Neural progenitor cell (in vitro differentiated cells): ENCODE measurements around the gene PDIA5. TPM values are rescaled to one million over a fixed set of nuclear protein-coding genes. Genes with fewer than 3 reads are reported as not detected.

Experiments used
- DNase-seq: peaks from one replicate; pipeline ENCODE4 v3.0.0-alpha.2; 2016; ENCODE audit warnings: low spot score
- H2AFZ ChIP-seq: fragments of 200-600 bp; sonication (generic); replicated peaks from 2 replicates; pipeline ENCODE4 v1.6.1; 2016; ENCODE audit warnings: antibody characterized with exemption
- H3F3A ChIP-seq: fragments of 200-600 bp; sonication (generic); 2 replicates; pipeline ENCODE4 v1.6.1; 2016; ENCODE audit warnings: antibody characterized with exemption, low read depth
- H3K27ac ChIP-seq: fragments of 200-600 bp; sonication (generic); 2 replicates; pipeline ENCODE4 v1.5.1; 2016; ENCODE audit warnings: mild to moderate bottlenecking
- H3K27me3 ChIP-seq: fragments of 200-600 bp; sonication (generic); 2 replicates; pipeline ENCODE4 v1.6.1; 2016; ENCODE audit warnings: mild to moderate bottlenecking, moderate library complexity
- H3K36me3 ChIP-seq: fragments of 200-600 bp; sonication (generic); 2 replicates; pipeline ENCODE4 v1.5.1; 2016
- H3K4me1 ChIP-seq: fragments of 200-600 bp; sonication (generic); 2 replicates; pipeline ENCODE4 v1.6.1; 2016; ENCODE audit warnings: mixed run types
- H3K4me2 ChIP-seq: fragments of 200-600 bp; sonication (generic); 2 replicates; pipeline ENCODE4 v1.6.1; 2016
- H3K4me3 ChIP-seq: fragments of 200-600 bp; sonication (generic); 2 replicates; pipeline ENCODE4 v1.5.1; 2016
- H3K79me2 ChIP-seq: fragments of 200-600 bp; sonication (generic); 2 replicates; pipeline ENCODE4 v1.6.1; 2016; ENCODE audit warnings: low read depth
- H3K9ac ChIP-seq: fragments of 200-600 bp; sonication (generic); 2 replicates; pipeline ENCODE4 v1.6.1; 2016
- H3K9me3 ChIP-seq: fragments of 200-600 bp; sonication (generic); 2 replicates; pipeline ENCODE4 v1.5.1; 2016; ENCODE audit warnings: low read depth
- H4K20me1 ChIP-seq: fragments of 200-600 bp; sonication (generic); 2 replicates; pipeline ENCODE4 v1.6.1; 2016; ENCODE audit warnings: low read depth
- H3K27ac Mint-ChIP-seq: 3 replicates; pipeline ENCODE4 v1.8.0; 2021; ENCODE audit warnings: mixed read lengths
- H3K27me3 Mint-ChIP-seq: 2 replicates; pipeline ENCODE4 v1.8.0; 2022; ENCODE audit warnings: low read depth, mild to moderate bottlenecking, inconsistent platforms, moderate library complexity, mixed read lengths; ENCODE audit not compliant: insufficient read depth
- H3K36me3 Mint-ChIP-seq: 3 replicates; pipeline ENCODE4 v1.8.0; 2021; ENCODE audit warnings: mixed read lengths
- H3K4me1 Mint-ChIP-seq: 3 replicates; pipeline ENCODE4 v1.8.0; 2021; ENCODE audit warnings: mixed read lengths
- H3K4me3 Mint-ChIP-seq: 3 replicates; pipeline ENCODE4 v1.8.0; 2021; ENCODE audit warnings: mild to moderate bottlenecking, moderate library complexity, mixed read lengths
- H3K9me3 Mint-ChIP-seq: 3 replicates; pipeline ENCODE4 v1.8.0; 2020; ENCODE audit warnings: mixed read lengths
- CTCF ChIP-seq: fragments of 200-600 bp; sonication (generic); IDR thresholded peaks from 2 replicates; pipeline ENCODE4 v1.5.1; 2017; ENCODE audit warnings: antibody characterized with exemption, mild to moderate bottlenecking
- EZH2 ChIP-seq: fragments of 200-600 bp; sonication (generic); IDR thresholded peaks from 2 replicates; pipeline ENCODE4 v1.6.1; 2017; ENCODE audit warnings: antibody characterized with exemption, mild to moderate bottlenecking, moderate library complexity
- EZH2phosphoT487 ChIP-seq: fragments of 200-600 bp; sonication (generic); IDR thresholded peaks from 2 replicates; pipeline ENCODE4 v1.6.1; 2017; ENCODE audit warnings: antibody characterized with exemption
- total RNA-seq: library from RNA; depleted of rRNA; stranded (reverse); fragments of >200 nt; gene quantifications from 2 replicates; pipeline ENCODE4 v1.2.3, GENCODE V29; 2015; ENCODE audit warnings: low replicate concordance

Gene PDIA5
- total RNA-seq, 1 donor from 2014 or later = 15.8 TPM

- H3K27me3 Mint-ChIP-seq = peaks cover 8% of the 10 kb centered on the region
- no peak overlapping the region for H3K27ac ChIP-seq
- H3K4me3 ChIP-seq = no peak overlapping the region
- no peaks in the 10 kb centered on the region for H3K9me3 ChIP-seq
- no peak overlapping the region for H3K9ac ChIP-seq
- H3K9me3 Mint-ChIP-seq = no peaks in the 10 kb centered on the region
- no peaks in the 10 kb centered on the region for H3K79me2 ChIP-seq
- H3K4me2 ChIP-seq = peak overlapping the region; percentile 46
- no peak overlapping the region for H2AFZ ChIP-seq
- H3K4me1 ChIP-seq = peaks cover 19% of the 10 kb centered on the region
- peaks cover 28% of the 10 kb centered on the region for H3K36me3 Mint-ChIP-seq
- no peak for DNase-seq
- H4K20me1 ChIP-seq = no peaks in the 10 kb centered on the region
- peak overlapping the region; percentile 22 for H3K27ac Mint-ChIP-seq
- TF ChIP-seq CTCF (no peak), EZH2 (no peak), EZH2phosphoT487 (no peak)
- H3K27me3 ChIP-seq = no peaks in the 10 kb centered on the region
- H3K36me3 ChIP-seq = no peaks in the 10 kb centered on the region
- H3K4me1 Mint-ChIP-seq = peaks cover 41% of the 10 kb centered on the region
- H3K4me3 Mint-ChIP-seq = no peak overlapping the region
- no peaks in the 10 kb centered on the region for H3F3A ChIP-seq
These were observed 59.8 kb downstream of the PDIA5 start for GRCh38 chr3:123126653-123127052.

DNA sequence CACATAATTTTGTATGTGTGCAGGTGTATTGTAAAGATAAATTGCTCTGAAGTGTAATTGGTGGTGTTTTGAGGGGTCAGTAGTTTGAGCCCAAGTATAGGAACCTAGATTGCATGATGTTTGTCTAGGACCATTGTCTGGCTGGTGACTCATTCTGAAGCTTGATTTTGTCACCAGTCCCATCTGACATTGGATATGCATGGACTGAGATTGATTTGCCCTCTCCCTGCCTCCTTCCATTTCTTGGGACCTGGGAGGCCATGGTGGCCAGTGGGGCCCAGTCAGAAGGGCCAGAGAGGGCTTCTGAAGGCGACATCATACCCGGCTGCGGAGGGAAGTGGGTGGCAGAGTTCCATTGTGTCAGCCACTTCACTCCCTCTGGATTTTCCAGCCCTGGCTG, 62.3 kb downstream of the PDIA5 start:
- H3K36me3 Mint-ChIP-seq = peaks cover 34% of the 10 kb centered on the region
- Histone ChIP-seq H3K9ac (no peak overlapping the region), H2AFZ (no peak overlapping the region), H3K27me3 (no peaks in the 10 kb centered on the region), H4K20me1 (no peaks in the 10 kb centered on the region), H3K4me1 (peaks cover 19% of the 10 kb centered on the region), H3K79me2 (no peaks in the 10 kb centered on the region), H3F3A (no peaks in the 10 kb centered on the region), H3K27ac (no peak overlapping the region), H3K4me3 (no peak overlapping the region), H3K9me3 (no peaks in the 10 kb centered on the region), H3K36me3 (no peaks in the 10 kb centered on the region), H3K4me2 (no peak overlapping the region)
- no peak overlapping the region for H3K27ac Mint-ChIP-seq
- H3K27me3 Mint-ChIP-seq = peaks cover 7% of the 10 kb centered on the region
- peaks cover 45% of the 10 kb centered on the region for H3K4me1 Mint-ChIP-seq
- H3K9me3 Mint-ChIP-seq = no peaks in the 10 kb centered on the region
- TF ChIP-seq CTCF (no peak), EZH2 (no peak), EZH2phosphoT487 (no peak)
- H3K4me3 Mint-ChIP-seq = no peak overlapping the region
- DNase-seq = no peak

GRCh38 chr3:123129532-123129931, 62.7 kb downstream of the PDIA5 start:
- H3K9me3 Mint-ChIP-seq = no peaks in the 10 kb centered on the region

More at GRCh38 chr3:123129532-123129931, 62.7 kb downstream of the PDIA5 start:
- Mint-ChIP-seq H3K27ac (no peak overlapping the region), H3K27me3 (peaks cover 4% of the 10 kb centered on the region), H3K4me1 (peaks cover 45% of the 10 kb centered on the region), H3K36me3 (peaks cover 37% of the 10 kb centered on the region), H3K4me3 (no peak overlapping the region)
- Histone ChIP-seq H3K9me3 (no peaks in the 10 kb centered on the region), H3F3A (no peaks in the 10 kb centered on the region), H3K79me2 (no peaks in the 10 kb centered on the region), H2AFZ (no peak overlapping the region), H3K36me3 (no peaks in the 10 kb centered on the region), H3K27me3 (no peaks in the 10 kb centered on the region), H3K4me1 (peaks cover 19% of the 10 kb centered on the region), H4K20me1 (no peaks in the 10 kb centered on the region), H3K4me3 (no peak overlapping the region), H3K4me2 (no peak overlapping the region), H3K9ac (no peak overlapping the region), H3K27ac (no peak overlapping the region)
- DNase-seq = no peak
- TF ChIP-seq EZH2 (no peak), CTCF (no peak), EZH2phosphoT487 (no peak)
